NCI-H2081 treated with DMSO at 0.1 percent for 48 hours (cell line): ENCODE data around the gene MCC.

ENCODE experiments used
- DNase-seq: peaks from one replicate; lab custom pipeline; 2025; lab: John Stamatoyannopoulos, UW

Gene MCC

GRCh38 chr5:113147101-113147508 lies 341.1 kb downstream of the MCC start:
- DNase-seq, result no peak

DNA sequence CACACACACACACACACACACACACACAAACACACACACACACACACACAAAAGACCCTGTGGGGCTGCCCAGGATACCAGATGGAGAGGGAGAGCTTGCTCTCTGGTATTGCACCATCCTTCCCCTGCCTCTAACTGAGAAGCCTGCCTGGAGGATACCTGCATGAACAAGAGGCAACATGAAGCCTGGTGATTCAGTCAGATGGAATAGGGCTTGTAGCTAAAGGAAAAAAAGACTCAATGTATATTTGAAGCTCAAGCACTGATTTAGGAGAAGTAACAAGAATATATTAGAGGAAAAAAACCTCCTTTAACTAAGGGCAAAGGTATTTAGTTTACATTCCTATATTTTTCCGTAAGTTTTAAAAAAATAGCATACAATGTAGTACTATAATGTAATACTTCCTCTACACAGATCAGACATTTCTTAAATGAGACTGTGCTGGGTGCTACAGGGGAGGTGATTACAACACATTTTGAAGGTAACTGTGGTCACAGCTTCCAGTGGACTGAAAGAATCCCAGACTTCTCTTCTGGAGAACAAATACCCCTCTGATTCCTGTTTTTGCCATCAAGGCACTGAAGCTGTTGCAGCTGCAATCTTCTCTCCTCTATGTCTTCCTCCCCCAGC lies 342.4 kb downstream of the MCC start:
- no peak for DNase-seq

DNA sequence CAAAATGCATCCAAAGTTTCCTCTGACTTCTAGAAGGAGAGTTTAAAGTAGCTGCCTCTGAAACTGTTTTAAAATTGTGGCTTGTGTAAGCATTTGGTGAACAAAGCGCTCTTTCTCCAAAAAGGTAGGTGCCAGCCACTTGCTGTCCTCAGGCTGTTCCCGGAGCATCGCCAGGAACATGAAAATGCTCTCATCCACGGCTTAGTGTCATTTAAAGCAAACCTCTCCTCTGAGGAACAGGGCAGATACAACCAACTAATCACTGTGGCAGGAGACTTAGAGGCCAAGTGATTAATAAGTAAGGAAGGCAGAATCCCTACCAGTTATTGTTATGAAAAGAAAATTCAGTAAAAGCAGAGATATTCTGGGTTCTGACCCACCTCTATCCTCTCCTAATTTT lies 346.1 kb downstream of the MCC start:
- DNase-seq, result no peak

- no peak for DNase-seq
Measured at GRCh38 chr5:113140837-113141671, 347.2 kb downstream of the MCC start.

DNA sequence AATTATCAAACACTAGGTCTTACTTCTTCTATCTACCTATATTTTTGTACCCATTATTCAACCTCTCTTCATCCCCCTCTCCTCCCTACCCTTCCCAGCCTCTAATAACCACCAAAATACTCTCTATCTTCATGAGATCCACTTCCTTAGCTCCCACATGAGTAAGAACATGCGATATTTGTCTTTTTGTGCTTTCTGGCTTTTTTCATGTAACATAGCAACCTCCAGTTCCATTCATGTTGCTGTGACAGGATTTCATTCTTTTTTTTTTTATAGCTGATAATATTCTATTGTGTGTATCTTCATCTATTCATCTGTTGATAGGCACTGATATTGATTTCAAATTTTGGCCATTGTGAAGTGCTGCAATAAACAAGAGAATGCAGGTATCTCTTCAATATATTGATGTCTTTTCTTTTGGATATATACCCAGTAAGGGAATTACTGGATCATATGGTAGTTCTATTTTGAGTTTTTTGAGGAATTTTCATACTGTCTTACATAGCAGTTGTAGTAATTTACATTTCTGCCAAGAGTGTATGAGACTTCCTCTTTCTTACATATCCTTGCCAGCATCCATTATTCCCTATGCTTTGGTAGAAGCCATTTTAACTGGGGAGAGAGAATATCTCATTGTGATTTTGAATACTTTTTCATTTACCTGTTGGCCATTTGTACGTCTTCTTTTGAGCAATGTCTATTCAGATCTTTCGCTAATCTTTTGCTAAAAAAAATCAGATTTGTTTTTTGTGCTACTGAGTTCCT lies 354.9 kb downstream of the MCC start:
- no peak for DNase-seq

DNA sequence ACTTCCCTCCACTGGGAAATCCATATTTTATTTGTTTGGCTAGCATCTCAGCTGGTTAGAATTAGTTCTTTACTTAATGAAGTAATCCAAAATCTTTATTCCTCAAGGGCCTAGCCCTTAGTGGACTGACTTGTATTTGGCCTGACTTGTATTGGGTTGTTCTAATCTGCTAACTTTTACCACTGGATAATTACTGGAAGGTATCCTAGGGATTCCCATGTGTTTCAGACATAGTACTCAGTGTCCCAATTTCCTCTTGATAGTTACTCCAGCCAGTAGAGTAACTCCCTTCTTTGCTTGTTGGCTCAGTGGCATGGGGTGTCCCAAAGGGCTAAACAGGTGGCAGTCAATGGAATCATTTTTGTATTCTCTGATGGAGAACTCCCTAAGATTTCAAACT lies 355.7 kb downstream of the MCC start:
- no peak for DNase-seq

- DNase-seq, result no peak
Measured at GRCh38 chr5:113128641-113129330, 359.5 kb downstream of the MCC start.

DNA sequence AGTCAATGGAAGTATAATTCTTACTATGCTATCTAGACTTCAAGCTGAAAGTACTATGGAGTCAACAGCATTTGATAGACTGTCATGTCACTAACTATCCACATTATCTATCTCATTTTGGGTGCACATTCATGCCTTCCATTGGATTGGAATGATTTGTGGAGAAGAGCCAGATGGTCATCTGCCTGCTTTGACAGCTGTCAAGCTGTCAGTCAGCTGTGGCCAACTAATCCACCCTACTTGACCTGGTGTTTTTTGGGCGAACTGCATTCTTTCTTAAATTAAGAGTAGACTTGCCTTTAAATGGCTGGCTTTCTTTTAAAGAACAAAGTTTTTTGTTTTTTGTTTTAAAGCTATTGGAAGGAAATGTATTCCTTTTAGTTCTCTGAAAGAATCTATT lies 360.2 kb downstream of the MCC start:
- no peak for DNase-seq

DNA sequence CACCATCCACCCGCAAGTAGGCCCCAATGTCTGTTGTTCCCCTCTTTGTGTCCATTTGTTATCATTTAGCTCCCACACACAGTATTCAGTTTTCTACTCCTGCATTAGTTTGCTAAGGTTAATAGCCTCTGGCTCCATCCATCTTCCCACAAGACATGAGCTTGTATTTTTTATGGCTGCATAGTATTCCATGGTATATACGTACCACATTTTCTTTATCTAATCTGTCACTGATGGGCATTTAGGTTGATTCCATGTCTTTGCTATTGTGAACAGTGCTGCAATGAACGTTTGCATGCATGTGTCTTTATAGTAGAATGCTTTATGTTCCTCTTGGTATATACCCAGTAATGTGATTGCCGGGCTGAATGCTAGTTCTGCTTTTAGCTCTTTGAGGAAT lies 361.2 kb downstream of the MCC start:
- no peak for DNase-seq

DNA sequence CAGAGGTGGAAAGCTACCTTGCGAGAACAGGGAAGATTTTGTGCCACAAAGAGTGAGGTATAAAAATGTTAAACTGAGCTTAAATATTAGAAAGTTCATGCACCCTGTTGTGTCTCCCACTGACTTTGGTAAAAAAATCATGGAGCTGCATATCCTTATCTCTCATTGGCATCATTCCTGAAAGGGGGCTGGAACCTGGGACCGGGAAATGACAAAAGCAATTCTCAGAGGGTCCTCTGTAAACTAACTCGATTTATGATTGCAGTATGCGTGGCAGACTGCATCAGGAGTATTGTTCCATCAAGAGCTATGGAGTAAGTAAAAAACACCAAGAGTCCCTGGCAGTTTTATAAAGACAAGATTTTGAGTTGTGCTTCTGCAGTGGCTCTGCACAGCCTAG lies 362.9 kb downstream of the MCC start:
- DNase-seq, result no peak

DNA sequence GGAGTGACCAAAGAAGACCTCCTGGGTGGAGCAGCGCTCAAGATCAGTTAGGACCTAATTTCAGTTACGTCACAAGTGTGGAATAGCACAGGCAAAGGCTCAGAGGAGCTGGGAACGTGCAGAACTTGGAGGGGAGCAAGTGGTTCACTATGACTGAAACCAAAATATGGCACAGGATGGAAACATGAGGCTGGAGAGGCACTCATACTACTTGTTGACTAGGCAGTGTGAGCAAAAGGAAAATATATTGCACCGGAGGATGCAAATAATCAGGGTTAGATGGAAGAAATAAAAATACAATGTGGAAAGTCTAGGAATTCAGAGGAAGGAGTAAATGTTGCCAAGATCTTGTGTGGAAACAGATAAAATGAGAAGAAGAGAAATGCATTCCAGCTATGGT lies 363.3 kb downstream of the MCC start:
- DNase-seq, result no peak

DNA sequence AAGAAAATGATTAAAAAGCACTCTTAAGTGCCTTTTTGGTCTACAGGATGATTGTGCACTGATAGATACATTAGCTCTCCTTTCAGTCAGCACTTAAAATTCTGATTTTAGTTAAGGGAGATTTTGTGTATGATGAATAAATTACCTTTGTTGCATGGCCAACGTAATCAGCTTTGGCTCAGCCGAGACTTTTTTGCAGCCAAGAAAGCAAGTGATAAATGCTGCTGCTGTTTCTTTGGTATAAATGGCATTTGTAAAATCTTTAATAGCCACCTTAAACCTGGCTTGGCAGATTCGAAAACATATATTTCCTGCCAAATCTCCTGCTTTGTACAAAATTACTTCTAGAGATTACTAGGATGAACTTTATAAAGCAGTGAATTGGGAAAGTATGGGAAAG lies 364.0 kb downstream of the MCC start:
- DNase-seq, result no peak

DNA sequence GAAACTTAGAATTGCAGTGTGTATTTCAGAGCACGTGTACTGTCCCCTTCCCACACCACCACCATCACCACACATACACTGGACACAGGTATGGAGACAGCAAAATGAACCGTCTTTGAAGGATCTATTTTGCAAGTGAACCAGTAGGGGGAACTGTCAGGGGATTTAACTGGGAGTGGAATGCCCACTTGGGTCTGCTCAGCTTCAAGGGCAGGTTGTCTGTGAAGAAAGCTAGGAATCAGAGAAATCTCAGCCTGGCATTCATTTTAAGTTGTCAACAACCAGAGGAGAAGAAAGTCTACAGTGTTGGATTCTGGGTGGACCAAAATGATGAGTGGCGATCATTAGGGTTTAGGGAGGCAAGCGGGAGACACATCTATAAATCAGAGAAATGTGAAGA lies 364.6 kb downstream of the MCC start:
- DNase-seq, result no peak

- DNase-seq, result no peak
Measured at GRCh38 chr5:113122053-113122452, 366.2 kb downstream of the MCC start.

DNA sequence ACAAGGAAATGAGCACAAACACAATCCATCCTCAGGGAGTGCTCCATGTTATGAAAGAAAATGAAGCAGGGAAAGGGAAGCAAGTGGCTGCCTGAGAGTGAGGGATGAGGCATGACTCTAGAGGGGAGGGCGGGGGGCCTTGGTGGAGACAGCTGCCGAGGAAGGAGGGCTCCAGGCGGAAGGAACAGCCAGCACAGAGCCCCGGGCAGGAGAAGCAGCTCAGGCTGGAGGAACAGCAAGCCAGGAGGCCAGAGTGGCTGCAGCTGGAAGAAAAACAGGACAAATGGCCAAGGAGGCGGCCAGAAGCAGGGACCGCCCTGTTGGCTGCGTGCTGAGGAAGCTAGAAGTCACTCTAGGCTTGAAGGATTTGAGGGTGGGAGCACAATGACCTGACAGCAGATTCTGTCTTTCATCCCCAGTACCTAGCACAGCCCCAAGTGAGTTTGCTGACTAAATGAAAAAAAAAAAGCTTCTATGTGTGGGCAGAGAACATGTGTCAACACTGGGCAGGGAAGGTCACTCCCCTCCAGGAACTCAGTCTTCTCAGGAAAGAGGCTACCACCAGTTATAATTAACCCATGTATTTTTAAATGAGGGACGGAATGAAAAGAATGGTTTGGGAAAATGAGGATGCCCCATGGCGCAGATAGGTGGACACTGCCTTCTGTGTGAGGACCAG lies 368.9 kb downstream of the MCC start:
- DNase-seq, result no peak

DNA sequence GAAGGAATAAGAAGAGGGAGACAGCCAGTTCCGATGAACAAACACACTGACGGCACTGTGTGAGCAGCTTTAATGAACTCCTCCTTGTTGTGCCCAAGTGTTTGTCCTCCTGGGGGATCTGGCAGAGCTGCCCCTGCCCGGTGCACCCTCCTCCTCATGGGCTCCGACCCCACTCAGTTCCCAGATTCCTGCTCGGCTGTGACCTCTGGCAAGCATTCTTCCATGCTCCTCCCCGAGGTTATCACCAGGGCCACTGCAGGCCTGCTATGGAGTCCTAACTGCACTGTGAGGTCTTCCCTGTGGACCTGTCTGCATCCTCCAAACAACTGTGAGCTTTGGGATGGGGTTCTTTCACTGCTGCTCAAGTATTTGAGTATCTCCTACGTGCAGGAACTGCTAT lies 369.5 kb downstream of the MCC start:
- DNase-seq, result no peak

- no peak for DNase-seq
Measured at GRCh38 chr5:113118298-113118697, 370.0 kb downstream of the MCC start.

GRCh38 chr5:113117543-113118115 lies 370.6 kb downstream of the MCC start:
- no peak for DNase-seq

- no peak for DNase-seq
Measured at GRCh38 chr5:113115956-113116355, 372.3 kb downstream of the MCC start.

DNA sequence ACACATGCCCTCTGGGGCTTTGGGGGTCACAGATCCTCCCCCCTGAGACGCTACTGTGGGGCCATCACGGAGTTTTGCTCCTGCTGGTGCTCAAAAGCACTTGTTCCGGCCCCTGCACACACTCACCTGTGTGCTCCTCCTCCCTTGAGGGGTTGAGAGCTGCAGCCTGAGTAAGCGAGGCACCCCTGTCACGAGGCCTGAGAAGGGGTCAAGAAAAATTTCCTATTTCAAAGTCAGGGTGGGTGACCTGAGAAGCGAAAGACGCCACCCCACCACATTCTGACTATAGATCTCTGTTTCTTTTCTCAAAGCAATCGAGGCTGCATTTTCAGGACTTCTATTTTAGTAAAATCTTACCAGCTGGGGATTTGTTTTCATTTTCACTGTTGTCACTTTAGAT lies 373.2 kb downstream of the MCC start:
- DNase-seq, result no peak

- no peak for DNase-seq
Measured at GRCh38 chr5:113114559-113114958, 373.7 kb downstream of the MCC start.

DNA sequence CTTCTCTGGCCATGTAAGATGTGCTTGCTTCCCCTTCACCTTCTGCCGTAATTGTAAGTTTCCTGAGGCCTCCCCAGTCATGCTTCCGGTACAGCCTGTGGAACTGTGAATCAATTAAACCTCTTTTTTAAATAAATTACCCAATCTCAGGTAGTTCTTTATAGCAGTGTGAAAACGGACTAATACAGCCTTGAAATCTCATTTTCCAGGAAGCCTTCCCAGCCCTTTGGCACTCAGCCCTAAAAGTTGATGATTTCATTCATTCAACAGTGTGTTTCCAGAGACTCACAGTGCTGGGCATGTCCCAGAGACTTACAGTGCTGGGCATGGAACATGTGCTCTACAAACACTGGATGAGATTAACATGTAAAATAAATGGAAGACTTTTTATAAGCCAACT lies 375.8 kb downstream of the MCC start:
- DNase-seq, result no peak
